ENCODE data around the gene IRF5. TPM values are rescaled to one million over a fixed set of nuclear protein-coding genes. Genes with fewer than 3 reads are reported as not detected.

Gene IRF5
- polyA plus RNA-seq, 1 experiment = 0.36 TPM

DNA sequence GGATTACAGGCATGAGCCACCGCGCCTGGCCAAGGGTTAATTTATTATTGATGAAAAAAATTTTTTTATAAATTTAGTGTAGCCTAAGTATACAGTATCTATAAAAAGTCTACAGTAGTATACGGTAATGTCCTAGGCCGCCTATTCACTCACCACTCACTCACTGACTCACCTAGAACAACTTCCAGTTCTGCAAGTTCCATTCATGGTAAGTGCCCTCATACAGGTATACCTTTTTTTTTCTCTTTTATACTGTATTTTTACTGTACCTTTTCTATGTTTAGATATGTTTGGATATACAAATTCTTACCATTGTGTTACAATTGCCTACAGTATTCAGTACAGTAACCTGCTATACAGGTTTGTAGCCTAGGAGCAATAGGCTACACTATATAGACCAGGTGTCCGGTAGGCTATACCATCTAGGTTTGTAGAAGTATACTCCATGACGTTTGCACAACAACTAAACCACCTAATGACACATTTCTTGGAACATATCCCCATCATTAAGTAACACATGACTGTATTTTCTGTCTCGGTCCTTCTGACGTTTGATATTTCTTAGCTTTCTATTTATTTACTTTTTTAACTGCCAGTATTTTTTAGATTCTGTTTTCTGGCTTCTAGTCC lies 23.4 kb downstream of the IRF5 start:
- Histone ChIP-seq H3K4me3 (ENCODE audit: low read depth, low read length) (no peak overlapping the region), H3K36me3 (ENCODE audit: control insufficient read depth, insufficient read depth, low read length) (peaks cover 9% of the 10 kb centered on the region), H3K27me3 (ENCODE audit: control insufficient read depth, insufficient read depth, low read length) (no peaks in the 10 kb centered on the region)
- ChIA-PET CTCF (no interaction called here), POLR2A (no interaction called here)
- DNase-seq (ENCODE audit: low read depth) = no peak
- no peak for TF ChIP-seq CTCF (IDR thresholded peaks at IDR 0.05; ENCODE audit: insufficient read depth, low read depth, low read length)

GRCh38 chr7:128962899-128963298 lies 25.2 kb downstream of the IRF5 start:
- ChIA-PET CTCF (no interaction called here), POLR2A (no interaction called here)
- Histone ChIP-seq H3K4me3 (ENCODE audit: low read depth, low read length) (no peak overlapping the region), H3K36me3 (ENCODE audit: control insufficient read depth, insufficient read depth, low read length) (peaks cover 5% of the 10 kb centered on the region), H3K27me3 (ENCODE audit: control insufficient read depth, insufficient read depth, low read length) (no peaks in the 10 kb centered on the region)
- TF ChIP-seq CTCF (IDR thresholded peaks at IDR 0.05; ENCODE audit: insufficient read depth, low read depth, low read length) = no peak
- no peak for DNase-seq (ENCODE audit: low read depth)

- Histone ChIP-seq H3K4me3 (ENCODE audit: low read depth, low read length) (no peak overlapping the region), H3K36me3 (ENCODE audit: control insufficient read depth, insufficient read depth, low read length) (peaks cover 4% of the 10 kb centered on the region), H3K27me3 (ENCODE audit: control insufficient read depth, insufficient read depth, low read length) (no peaks in the 10 kb centered on the region)
- ChIA-PET POLR2A (no interaction called here), CTCF (no interaction called here)
- TF ChIP-seq CTCF (IDR thresholded peaks at IDR 0.05; ENCODE audit: insufficient read depth, low read depth, low read length) = no peak
- peak; percentile 1 for DNase-seq (ENCODE audit: low read depth)
Observed at GRCh38 chr7:128963327-128963757, 25.6 kb downstream of the IRF5 start.

GRCh38 chr7:128968624-128969023 lies 30.9 kb downstream of the IRF5 start:
- POLR2A ChIA-PET = no interaction called here

More at GRCh38 chr7:128968624-128969023, 30.9 kb downstream of the IRF5 start:
- no peak for TF ChIP-seq CTCF (IDR thresholded peaks at IDR 0.05; ENCODE audit: insufficient read depth, low read depth, low read length)
- CTCF ChIA-PET = interaction anchor here (0.5 to 1.0 kb wide), 2 partner anchors 22 to 236 kb away, joined by 3 read pairs; no protein-coding TSS in a partner anchor
- H3K4me3 ChIP-seq (ENCODE audit: low read depth, low read length) = no peak overlapping the region
- peaks cover 9% of the 10 kb centered on the region for H3K36me3 ChIP-seq (ENCODE audit: control insufficient read depth, insufficient read depth, low read length)
- no peaks in the 10 kb centered on the region for H3K27me3 ChIP-seq (ENCODE audit: control insufficient read depth, insufficient read depth, low read length)
- DNase-seq (ENCODE audit: low read depth) = no peak

Measured in BJ (cell line).